Lower lobe of right lung (tissue), 2 donors: ENCODE data around the gene RPL10A. TPM values are rescaled to one million over a fixed set of nuclear protein-coding genes. Genes with fewer than 3 reads are reported as not detected.
A peak's percentile ranks its signal among the peaks of the same experiment; 100 is the strongest.

Experiments
- ATAC-seq, 2 donors: fragments of 200-7000 bp; cut with Tn5 transposase; one replicate each; pipeline ENCODE4 v1.9.1; 2020 to 2022; ENCODE audit warnings: mild to moderate bottlenecking in 2 of 2, moderate library complexity in 2 of 2
- DNase-seq: peaks from one replicate; pipeline ENCODE4 v3.0.0-alpha.2; 2020
- H3K27ac ChIP-seq: fragments of 200-600 bp; one replicate; pipeline ENCODE4 v1.8.0; 2022
- H3K27me3 ChIP-seq: fragments of 200-600 bp; one replicate; pipeline ENCODE4 v1.8.0; 2022; ENCODE audit warnings: low read depth
- H3K36me3 ChIP-seq: fragments of 200-600 bp; one replicate; pipeline ENCODE4 v1.8.0; 2022; ENCODE audit warnings: mild to moderate bottlenecking
- H3K4me1 ChIP-seq: fragments of 200-600 bp; one replicate; pipeline ENCODE4 v1.8.0; 2022
- H3K4me3 ChIP-seq: fragments of 200-600 bp; one replicate; pipeline ENCODE4 v1.8.0; 2022; ENCODE audit warnings: mild to moderate bottlenecking
- H3K9me3 ChIP-seq: fragments of 200-600 bp; one replicate; pipeline ENCODE4 v1.8.0; 2022
- intact Hi-C: fragments of 100-400 bp; cut with DNase I; formaldehyde crosslinking; loops from one replicate; pipeline ENCODE4 v1.11.0; 2022
- long read RNA-seq: library from polyadenylated mRNA; unstranded; transcript quantifications from one replicate; pipeline ENCODE4 v2.0.0, GENCODE V29; 2021
- total RNA-seq: library from RNA; stranded (reverse); fragmentation: NEBNext Ultra II Directional; extraction: Animal tissue kit (Norgen Biotek cat#: 25700); gene quantifications from one replicate; pipeline ENCODE4 v1.2.1, GENCODE V29; 2021
- TF ChIP-seq, protein P1 (sequence below): fragments of 200-600 bp; IDR thresholded peaks from one replicate; pipeline ENCODE4 v1.8.0; 2022; ENCODE audit warnings: antibody characterized with exemption, mild to moderate bottlenecking
- donor health status: DM: no; HTN: yes; CAD: no; lungs with severe emphysema.

Gene RPL10A
- total RNA-seq = 1,025 TPM
- long read RNA-seq, transcript RPL10A-201 (6 exons, 716 nt) = major isoform, 489 of 538 reads
- long read RNA-seq, transcript RPL10A-202 (5 exons, 1,063 nt) = minor isoform, 14 of 538 reads
- long read RNA-seq, transcript RPL10A-203 (5 exons, 1,069 nt) = minor isoform, 7 of 538 reads
- long read RNA-seq, partial matches to known transcripts = 12 of 538 reads
- long read RNA-seq, other reads (novel, unspliced or antisense) = 13 of 538 reads

DNA sequence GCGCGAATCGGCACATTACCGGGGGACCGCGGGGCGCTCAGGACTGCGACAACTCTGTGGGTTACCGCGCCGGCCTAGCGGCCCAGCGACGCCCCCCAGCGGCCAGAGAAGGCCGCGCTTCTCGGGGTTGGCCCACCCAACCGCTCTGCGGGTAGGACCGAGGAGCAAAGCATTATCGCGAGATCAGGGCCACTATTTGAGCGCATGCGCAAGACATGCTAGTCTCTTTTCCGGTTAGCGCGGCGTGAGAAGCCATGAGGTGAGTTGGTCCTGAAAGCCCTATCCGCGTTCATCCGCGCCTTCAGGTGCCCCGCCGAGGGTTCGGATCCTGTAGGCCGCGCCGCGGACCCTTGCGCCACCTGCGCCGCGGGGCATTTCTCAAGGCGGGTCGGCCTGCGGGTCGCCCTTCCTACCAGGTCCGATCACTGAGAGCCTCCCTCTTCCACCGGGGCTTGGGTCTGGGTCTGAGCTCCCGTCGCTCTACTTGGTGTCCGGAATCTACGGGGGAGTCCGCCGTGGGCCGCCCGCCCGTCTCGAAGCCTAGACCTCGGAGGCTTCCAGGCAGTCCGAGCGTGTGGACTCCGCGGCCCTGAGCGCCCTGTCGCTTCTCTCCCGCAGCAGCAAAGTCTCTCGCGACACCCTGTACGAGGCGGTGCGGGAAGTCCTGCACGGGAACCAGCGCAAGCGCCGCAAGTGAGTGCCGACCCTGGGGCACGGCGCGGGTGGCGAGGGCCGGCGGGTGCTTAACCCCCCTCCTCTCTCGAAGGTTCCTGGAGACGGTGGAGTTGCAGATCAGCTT is at the start of gene RPL10A:
RPL10A (plus strand) TSS at position 221 of the 799 bp plus-strand sequence; CDS start at position 255, 34 bp downstream.
- H3K36me3 ChIP-seq = peaks cover 45% of the 10 kb centered on the region
- no peaks in the 10 kb centered on the region for H3K27me3 ChIP-seq
- intact Hi-C loops = no loop called here
- TF ChIP-seq, protein P1, sequence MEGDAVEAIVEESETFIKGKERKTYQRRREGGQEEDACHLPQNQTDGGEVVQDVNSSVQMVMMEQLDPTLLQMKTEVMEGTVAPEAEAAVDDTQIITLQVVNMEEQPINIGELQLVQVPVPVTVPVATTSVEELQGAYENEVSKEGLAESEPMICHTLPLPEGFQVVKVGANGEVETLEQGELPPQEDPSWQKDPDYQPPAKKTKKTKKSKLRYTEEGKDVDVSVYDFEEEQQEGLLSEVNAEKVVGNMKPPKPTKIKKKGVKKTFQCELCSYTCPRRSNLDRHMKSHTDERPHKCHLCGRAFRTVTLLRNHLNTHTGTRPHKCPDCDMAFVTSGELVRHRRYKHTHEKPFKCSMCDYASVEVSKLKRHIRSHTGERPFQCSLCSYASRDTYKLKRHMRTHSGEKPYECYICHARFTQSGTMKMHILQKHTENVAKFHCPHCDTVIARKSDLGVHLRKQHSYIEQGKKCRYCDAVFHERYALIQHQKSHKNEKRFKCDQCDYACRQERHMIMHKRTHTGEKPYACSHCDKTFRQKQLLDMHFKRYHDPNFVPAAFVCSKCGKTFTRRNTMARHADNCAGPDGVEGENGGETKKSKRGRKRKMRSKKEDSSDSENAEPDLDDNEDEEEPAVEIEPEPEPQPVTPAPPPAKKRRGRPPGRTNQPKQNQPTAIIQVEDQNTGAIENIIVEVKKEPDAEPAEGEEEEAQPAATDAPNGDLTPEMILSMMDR = peak; percentile 95
- peak within 1 kb of the TSS; percentile 88 for H3K27ac ChIP-seq
- peaks cover 38% of the 10 kb centered on the region for H3K4me1 ChIP-seq
- peak; percentile 95 for DNase-seq
- peak; percentile 95 to 98 for ATAC-seq
- H3K9me3 ChIP-seq = no peaks in the 10 kb centered on the region
- peak within 1 kb of the TSS; percentile 92 for H3K4me3 ChIP-seq

DNA sequence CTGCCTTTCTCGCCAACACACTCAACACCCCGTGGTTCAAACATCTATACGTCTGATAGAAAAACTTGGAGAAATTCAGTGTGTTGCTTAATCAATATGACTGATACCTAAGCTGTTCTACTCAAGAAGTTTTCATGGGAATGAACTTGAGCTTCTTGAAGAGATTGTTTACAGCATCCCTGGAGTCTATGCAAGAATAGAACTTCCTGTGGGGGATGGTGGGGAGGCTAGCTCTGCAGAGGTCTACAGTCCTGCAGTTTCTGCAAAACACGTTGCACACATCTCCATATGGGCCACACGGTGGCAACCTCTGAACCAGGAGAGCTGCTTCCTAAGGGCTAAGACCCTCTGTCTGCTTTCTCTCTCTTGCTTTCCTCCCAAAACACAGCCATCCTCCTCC is 48.8 kb upstream of the RPL10A start:
- no peak overlapping the region for H3K4me3 ChIP-seq
- intact Hi-C loops = no loop called here
- DNase-seq (no peak), ATAC-seq (no peak)
- TF ChIP-seq, protein P1 = no peak
- no peak overlapping the region for H3K27ac ChIP-seq
- peaks cover 59% of the 10 kb centered on the region for H3K36me3 ChIP-seq
- H3K27me3 ChIP-seq = no peaks in the 10 kb centered on the region
- peaks cover 26% of the 10 kb centered on the region for H3K4me1 ChIP-seq
- H3K9me3 ChIP-seq = no peaks in the 10 kb centered on the region

DNA sequence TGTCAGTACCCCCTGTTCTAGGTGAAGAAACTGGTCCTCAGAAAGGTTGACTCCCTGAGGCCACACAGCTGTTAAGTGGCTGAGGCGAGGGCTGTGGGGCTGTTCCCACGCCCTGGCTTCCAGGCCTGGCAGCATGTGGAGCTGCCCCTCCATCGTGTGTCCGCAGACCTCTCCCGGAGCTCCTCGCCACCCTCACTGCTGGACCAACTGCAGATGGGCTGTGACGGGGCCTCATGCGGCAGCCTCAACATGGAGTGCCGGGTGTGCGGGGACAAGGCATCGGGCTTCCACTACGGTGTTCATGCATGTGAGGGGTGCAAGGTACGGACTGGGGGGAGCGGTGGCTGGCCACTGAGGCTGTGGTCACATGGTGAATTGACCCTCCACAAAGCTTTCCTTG is 48.2 kb upstream of the RPL10A start:
- Histone ChIP-seq H3K36me3 (peaks cover 65% of the 10 kb centered on the region), H3K4me1 (peaks cover 20% of the 10 kb centered on the region), H3K9me3 (no peaks in the 10 kb centered on the region), H3K27ac (no peak overlapping the region), H3K4me3 (no peak overlapping the region), H3K27me3 (no peaks in the 10 kb centered on the region)
- DNase-seq (no peak), ATAC-seq (no peak)
- TF ChIP-seq, protein P1 = no peak
- intact Hi-C loops = no loop called here

DNA sequence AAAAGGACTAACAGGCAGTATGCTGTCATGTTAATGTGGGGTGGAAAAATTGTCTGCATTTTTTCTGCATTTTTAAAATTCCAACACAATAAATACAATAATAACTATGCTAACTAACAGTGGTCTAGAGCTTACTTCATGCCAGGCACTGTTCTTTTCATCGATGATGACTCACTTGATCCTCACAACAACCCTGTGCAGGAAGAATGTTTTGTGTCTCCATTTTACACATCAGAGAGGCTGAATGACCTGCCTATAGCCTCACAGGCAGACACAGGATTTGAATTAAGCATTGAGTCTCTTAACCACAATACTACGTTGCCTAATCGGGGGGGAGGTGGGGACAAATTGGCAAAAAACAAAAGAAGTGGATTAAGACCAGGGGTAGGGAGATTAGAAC is 42.9 kb upstream of the RPL10A start:
- intact Hi-C loops = no loop called here
- Histone ChIP-seq H3K36me3 (peaks cover 64% of the 10 kb centered on the region), H3K27ac (no peak overlapping the region), H3K27me3 (no peaks in the 10 kb centered on the region), H3K9me3 (peaks cover 18% of the 10 kb centered on the region), H3K4me3 (no peak overlapping the region), H3K4me1 (peaks cover 13% of the 10 kb centered on the region)
- TF ChIP-seq, protein P1 = no peak
- ATAC-seq = no peak
- DNase-seq = no peak

DNA sequence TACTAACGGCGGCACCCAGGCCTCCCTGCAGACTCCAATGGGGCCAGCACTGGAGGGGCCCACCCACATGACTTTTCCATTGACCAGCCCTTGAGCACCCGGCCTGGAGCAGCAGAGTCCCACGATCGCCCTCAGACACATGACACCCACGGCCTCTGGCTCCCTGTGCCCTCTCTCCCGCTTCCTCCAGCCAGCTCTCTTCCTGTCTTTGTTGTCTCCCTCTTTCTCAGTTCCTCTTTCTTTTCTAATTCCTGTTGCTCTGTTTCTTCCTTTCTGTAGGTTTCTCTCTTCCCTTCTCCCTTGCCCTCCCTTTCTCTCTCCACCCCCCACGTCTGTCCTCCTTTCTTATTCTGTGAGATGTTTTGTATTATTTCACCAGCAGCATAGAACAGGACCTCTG is 42.1 kb upstream of the RPL10A start:
- DNase-seq (peak; percentile 71), ATAC-seq (peak; percentile 58 to 68)
- TF ChIP-seq, protein P1 = no peak
- Histone ChIP-seq H3K36me3 (peaks cover 61% of the 10 kb centered on the region), H3K27me3 (no peaks in the 10 kb centered on the region), H3K27ac (no peak overlapping the region), H3K4me3 (no peak overlapping the region), H3K4me1 (peaks cover 13% of the 10 kb centered on the region), H3K9me3 (peaks cover 18% of the 10 kb centered on the region)
- intact Hi-C loops = no loop called here
